H54 (cell line): Measurements from ENCODE around the gene SPATA16.

Experiments used
- DNase-seq: peaks from one replicate; pipeline ENCODE4 v3.0.0; 2011; ENCODE audit warnings: low spot score, mixed read lengths; ENCODE audit not compliant: insufficient read length
- FAIRE-seq: peaks from 3 replicates; lab custom pipeline; 2011; peaks lifted over from hg19 to GRCh38; lab: Jason Lieb, UNC
- POLR2A ChIP-seq: IDR thresholded peaks from 2 replicates; pipeline ENCODE4 v1.6.1; 2011; ENCODE audit warnings: low read depth, mild to moderate bottlenecking, low read length

Gene SPATA16

DNA sequence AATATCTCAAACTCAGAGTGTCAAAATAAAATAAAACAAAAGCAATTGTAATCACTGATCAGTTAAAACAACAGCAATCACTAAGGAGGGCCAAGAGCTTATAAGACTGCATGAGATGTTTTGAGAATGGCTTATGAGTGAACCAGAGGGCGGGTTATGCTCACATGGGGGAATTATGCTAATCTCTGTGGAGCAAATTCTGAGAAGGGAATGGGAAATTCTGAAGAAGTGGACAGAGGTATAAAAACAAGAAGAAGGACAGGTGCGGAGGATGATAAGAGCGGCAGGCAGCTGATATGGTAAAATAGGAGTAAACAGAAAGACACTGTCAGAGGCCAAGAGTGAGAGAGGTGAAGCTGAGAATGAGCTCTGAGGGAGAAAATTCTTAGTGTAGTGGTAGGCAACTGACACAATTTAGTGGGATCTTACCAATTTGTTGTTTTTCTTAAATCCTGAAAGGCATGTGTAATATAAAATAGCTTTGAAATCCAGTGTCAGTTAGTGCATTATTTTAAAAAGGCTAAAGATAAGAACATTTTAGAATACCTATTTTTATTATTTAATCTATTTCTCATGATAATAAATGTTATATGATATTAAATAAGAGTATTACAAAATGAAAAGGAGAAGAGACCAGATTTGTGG, 133.8 kb downstream of the SPATA16 start:
- FAIRE-seq (no peak), DNase-seq (no peak)
- TF ChIP-seq POLR2A: no peak

DNA sequence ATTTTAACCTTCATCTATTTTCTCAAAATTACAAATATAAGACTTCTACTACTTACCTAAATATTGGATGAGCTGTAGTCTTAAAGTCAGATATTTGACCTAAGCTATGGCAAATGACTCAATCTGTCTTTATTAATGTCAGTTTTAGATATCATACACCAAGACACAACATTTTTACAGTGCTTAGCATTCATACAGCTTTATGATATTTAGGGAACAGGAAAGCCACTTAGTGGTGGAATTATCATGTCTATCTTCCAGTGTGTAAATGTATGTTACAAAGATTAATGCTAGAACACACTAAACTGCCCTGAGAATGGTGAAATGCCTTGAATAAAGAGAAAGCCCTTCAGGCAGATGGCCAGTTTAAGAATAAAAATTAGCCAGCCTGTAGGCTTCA, 135.0 kb downstream of the SPATA16 start:
- DNase-seq (no peak), FAIRE-seq (no peak)
- TF ChIP-seq POLR2A: no peak

DNA sequence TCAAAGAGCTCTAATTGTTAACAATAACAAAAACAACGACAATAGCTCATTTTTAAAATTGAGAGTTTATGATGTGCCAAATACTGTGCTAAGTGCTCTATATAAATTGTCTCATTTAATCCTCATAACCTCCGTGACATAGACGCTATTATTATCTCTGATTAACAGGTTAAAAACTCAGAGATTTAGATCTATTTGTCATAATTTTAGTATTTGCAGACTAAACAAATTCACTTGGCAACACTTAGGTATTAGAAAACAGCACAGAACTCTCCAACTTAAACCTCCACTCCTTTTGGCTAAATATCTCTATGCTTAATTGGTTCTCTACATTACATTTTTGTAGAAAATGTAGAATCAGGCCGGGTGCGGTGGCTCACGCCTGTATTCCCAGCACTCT, 136.4 kb downstream of the SPATA16 start:
- DNase-seq: no peak
- TF ChIP-seq POLR2A: no peak

DNA sequence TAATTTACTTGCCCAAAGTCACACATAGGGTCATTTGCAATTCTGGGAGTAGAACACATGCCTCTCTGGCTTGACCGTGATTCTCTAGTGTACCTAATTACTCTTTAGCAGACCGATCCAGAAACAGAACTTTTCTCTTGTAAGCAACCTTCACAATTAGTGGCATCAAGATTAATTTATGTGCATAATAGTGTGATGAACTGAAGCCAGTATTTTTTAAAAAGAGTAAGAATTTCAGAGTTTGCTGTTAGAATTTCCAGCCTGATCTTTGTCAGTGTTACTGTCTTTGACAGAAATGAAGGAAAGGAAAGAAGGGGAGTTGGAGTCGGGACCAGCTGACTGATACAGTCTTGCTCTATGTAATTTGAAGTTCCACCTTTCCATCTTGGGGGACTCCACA, 137.1 kb downstream of the SPATA16 start:
- FAIRE-seq (no peak), DNase-seq (no peak)
- TF ChIP-seq POLR2A: no peak

More for the DNA sequence above, 136.4 kb downstream of the SPATA16 start:
- FAIRE-seq: no peak

DNA sequence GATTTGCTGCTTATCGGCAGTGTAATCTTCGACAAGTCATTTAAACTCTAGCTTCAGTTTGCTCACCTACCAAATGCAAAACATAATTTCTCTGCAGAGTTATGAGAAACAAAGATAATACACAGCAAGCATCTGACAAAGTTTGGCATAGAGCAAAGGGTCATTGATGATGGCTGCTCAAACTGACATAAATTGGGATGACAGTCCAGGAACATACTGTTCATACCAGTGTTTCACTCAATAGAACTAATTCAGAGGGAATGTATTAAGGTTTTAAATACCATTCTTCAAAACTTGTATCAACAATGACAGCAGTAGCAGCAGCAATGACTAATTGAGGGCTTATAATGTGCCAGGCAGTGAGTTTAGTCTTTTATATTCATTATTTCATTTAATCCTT, 137.6 kb downstream of the SPATA16 start:
- no peak for TF ChIP-seq POLR2A
- no peak for FAIRE-seq
- no peak for DNase-seq

GRCh38 chr3:173001622-173002021, 139.4 kb downstream of the SPATA16 start:
- FAIRE-seq (no peak), DNase-seq (no peak)
- no peak for TF ChIP-seq POLR2A

DNA sequence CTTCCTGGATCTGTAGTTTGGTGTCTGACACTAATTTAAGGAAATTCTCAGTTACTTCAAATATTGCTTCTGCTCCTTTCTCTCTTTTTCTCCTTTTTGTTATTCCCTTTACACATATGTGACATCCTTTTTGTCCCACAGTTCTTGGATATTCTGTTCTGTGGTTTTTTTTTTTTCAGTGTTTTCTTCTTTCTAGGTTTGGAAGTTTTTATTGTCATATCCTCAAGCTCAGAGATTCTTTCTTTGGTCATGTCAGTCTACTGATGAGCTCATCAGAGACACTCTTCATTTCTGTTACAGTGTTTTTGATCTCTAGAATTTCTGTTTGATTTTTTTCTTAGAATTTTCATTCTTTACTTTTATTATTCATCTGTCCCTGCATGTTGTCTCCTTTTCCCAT, 140.5 kb downstream of the SPATA16 start:
- FAIRE-seq: no peak
- DNase-seq: no peak
- no peak for TF ChIP-seq POLR2A

DNA sequence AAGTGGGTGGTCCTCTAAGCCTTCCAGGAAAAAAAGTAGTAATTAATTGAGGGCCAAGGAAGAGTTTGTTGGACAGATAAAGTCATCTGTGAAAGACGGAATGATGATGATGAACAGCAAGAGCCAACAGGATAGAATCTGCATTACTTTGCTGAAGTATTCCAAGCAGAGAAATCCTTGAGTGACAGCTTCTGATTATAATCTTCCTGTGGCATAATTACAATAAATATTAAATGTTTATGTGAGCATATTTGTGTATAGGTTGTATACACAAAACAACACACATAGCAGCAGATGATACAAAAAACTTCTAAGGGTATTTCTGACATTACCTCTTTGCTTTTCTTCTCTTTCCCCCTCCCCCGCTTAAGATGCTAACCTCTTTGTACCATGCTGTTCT, 147.6 kb downstream of the SPATA16 start:
- DNase-seq (no peak), FAIRE-seq (no peak)
- no peak for TF ChIP-seq POLR2A

GRCh38 chr3:172991424-172991996, 149.5 kb downstream of the SPATA16 start:
- no peak for TF ChIP-seq POLR2A
- DNase-seq (no peak), FAIRE-seq (no peak)

- TF ChIP-seq POLR2A: no peak
- FAIRE-seq (no peak), DNase-seq (no peak)
These were observed 151.7 kb downstream of the SPATA16 start for GRCh38 chr3:172989373-172989772.

- TF ChIP-seq POLR2A: no peak
- no peak for DNase-seq
- FAIRE-seq: no peak
These were observed 153.8 kb downstream of the SPATA16 start for GRCh38 chr3:172987273-172987672.

DNA sequence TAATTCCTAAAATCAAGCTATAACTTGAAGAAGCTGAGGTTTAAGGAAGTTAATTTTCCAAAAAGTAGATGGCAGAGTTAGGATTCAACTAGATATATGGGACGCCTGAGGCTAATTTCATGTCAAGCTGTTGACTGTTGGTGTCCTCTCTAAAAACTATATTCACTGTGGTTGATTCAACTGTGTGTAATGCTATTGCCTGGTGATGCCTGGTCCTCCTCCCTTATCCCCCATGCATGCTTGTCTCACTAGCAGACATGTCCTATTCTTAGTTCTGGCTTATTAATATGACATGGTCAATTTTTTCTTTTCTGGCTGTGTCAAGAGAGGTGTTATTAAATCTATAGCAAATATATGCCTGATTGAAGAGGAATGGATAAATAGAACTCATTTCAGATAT, 156.1 kb downstream of the SPATA16 start:
- TF ChIP-seq POLR2A: no peak
- FAIRE-seq (no peak), DNase-seq (no peak)

DNA sequence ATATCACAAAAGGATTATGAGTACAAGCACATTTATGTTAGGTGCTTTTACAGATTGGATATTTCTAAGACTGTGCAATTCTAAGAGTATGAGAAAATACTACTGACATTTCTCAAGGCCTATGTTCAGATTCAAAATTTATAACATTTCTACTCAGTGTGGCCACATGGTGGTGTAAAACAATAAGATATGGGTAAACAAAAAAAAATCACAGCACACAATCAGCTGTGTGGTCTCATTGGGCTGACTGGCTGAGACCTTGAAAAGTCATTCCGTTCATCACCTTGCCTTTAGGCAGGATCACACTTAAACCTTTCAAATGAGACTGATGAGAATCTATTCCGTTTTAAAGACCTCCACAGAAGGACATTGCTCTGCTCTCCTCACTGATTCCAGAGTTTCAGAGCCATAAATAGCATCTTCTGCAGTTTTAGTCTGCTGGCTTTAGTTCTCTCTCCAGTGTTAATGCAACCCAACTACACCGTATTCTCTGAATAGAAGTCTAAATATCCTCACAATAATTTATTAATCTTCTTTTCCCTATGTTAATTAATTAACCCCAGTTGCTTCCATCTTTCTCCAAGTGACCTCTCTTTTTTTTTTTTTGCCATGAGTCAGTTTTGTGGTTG, 158.2 kb downstream of the SPATA16 start:
- FAIRE-seq (no peak), DNase-seq (no peak)
- no peak for TF ChIP-seq POLR2A

GRCh38 chr3:172981407-172981983, 159.5 kb downstream of the SPATA16 start:
- FAIRE-seq: no peak
- DNase-seq: no peak
- TF ChIP-seq POLR2A: no peak
